GM19397 (cell line): ENCODE data around the gene CSF1R.

ENCODE experiments used
- ATAC-seq: cut with Tn5 transposase; IDR thresholded peaks from one replicate; pipeline ENCODE4 v1.9.1; 2021; ENCODE audit warnings: mild to moderate bottlenecking, moderate library complexity; ENCODE audit not compliant: unreplicated experiment

Gene CSF1R

GRCh38 chr5:150070821-150071220 is 15.5 kb downstream of the CSF1R start:
- no peak for ATAC-seq

- ATAC-seq = no peak
These were observed 16.4 kb downstream of the CSF1R start for GRCh38 chr5:150069672-150070627.

DNA sequence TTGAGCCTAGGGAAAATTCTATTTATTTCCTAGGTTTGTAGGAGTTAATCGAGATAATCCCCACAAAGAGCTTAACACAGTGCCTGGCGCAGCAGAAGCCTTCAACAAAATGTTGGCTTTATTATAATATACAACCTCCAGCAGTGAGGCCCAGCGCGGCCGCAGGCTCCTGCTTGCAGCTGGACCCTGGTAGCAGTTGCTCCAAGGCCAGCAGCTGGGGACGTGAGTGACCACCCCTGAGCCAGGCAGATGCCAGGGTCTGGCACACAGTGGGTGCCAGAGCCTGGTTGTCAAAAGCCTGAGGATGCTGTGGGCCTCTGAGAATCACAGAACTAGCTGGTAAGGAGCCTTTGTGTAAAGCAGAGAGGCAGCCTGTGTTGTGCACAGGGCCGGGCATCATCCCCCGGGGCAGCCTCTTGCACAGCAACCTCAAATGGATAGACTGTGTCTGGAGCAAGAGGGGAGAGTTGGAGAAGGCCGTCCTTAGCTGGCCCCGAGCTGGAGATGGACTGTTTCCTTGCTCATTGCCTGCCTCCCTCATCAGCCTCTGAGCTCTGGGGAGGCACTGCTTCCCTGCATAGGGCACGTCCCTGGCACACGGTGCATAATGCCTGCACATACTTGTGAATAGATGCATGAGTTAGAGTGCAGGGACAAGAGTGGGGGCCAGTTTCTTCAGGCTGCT is 17.3 kb downstream of the CSF1R start:
- ATAC-seq = no peak

GRCh38 chr5:150068472-150068871 is 17.9 kb downstream of the CSF1R start:
- no peak for ATAC-seq

DNA sequence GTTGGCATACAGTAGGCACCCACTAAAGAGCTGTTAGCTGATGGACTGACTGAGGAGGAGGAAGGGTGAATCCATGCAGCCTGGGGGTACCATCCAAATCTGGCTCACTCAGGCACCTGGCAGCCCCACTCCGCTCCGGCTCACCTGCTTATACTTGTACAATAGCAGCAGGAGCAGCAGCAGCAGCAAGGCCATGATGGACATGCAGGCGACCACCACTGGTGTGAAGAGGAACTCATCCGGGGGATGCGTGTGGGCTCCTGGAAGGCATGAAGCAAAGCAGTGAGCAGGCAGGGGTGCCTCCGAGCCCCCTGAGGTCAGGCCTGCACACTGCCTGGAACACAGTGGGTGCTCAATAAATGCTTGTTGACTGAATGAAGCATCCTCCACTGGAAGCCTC is 18.3 kb downstream of the CSF1R start:
- no peak for ATAC-seq

GRCh38 chr5:150067405-150067960 is 18.9 kb downstream of the CSF1R start:
- no peak for ATAC-seq

GRCh38 chr5:150066901-150067396 is 19.4 kb downstream of the CSF1R start:
- ATAC-seq = no peak

DNA sequence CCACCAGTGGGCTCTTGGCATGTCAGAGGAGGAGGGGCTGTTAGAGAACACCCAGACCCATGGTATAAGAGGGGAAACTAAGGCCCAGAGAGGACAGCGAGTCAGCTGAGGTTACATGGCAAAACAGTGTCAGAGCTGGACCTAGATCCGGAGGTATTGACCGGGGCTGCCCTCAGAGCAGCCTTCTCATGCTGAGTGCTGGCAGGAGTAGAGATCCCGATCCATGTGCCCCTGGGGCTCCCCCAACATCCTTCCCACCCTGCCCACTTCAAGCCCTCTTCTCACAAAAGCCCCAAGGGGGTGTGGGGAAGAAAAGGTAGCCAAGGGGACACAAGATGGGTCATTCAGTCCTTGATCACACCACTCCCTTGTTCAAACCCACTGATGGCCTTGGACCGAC is 19.9 kb downstream of the CSF1R start:
- ATAC-seq = no peak

DNA sequence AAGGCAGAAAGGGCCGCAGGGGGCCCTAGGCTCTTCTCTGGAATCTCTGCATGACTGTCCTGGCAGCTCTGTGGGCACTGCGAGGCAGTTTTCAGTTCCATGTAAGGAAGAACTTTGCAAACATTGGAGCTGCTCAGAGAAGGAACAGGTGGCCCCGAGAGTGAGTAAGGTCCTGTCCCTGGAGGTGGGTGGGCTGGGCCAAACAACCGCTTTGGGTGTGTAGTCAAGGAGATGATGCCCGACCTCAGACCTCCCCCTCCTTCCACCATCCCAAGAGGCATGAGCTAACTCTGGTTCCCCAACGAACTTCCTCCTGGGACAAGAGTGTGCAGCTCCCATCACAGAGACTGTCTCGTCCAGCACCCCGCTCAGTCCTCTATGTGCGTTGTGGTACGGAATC is 20.5 kb downstream of the CSF1R start:
- ATAC-seq = no peak

DNA sequence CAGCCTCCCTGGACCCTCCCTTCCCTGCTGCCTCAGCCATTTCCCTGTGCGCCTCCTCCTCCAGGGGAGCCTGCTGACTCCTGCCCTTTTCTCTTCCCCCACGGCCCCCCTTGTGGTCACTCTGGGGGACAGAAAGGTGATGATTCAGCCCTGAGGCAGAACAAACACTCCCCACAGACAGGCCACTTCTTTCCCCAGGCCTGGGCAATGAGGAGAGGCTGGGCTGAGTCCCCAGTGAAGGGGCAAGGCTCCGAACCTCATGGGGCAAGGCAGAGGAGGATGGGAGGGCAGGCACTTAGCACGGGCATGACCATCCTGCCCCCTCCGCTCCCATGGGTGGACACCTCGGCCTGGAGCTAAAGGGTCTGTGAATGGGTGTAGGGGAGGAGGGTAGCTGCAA is 21.0 kb downstream of the CSF1R start:
- ATAC-seq = no peak

- ATAC-seq = no peak
These were observed 21.6 kb downstream of the CSF1R start for GRCh38 chr5:150064681-150065220.

DNA sequence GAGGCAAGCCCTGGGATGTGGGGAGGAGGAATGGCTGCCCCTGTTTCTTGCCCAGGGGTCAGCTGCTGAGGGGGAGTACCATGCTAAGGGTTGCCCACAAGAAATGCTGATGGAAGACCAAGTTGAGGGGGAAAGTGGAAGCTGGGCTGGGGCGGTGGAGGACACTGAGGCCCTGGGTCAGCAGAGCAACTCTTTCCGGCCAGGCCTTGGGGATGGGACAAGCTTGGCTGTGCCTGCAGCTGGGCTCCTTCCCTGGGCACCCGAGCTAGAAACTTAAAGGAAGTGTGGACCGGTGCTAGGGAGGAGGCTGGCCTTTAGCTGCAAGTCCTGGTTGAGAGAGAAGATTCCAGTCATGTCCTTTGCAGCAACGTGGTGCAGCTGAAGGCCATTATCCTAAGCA is 22.7 kb downstream of the CSF1R start:
- ATAC-seq = no peak

DNA sequence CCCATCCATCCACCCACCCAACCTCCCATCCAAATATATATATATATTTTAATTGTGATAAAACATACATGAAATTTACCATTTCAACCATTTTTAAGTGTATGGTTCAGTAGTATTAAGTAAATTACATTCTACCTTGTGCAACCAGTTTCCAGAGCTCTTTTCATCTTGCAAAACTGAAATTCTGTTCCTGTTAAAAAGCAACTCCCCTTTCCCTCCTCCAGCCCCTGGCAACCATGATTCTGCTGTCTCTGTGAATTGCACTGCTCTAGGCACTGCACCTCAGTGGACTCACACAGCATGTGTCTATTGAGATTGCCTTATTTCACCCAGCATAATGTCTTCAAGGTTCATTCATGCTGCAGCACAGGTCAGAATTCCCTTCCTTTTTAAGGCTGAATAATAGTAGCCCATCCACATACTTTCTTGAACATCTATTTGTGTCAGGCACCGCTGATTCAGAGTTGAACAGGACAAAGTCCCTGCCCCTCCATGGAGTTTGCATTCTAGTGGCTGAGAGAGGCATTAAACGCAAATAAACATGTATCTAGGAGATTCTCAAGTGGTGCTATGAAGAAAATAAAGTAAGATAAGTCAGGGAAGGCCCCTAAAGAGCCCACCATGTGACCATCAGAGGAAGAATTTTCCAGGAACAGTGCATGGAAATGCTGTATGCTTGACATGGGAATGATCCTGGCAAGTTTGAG is 24.0 kb downstream of the CSF1R start:
- ATAC-seq = no peak

- no peak for ATAC-seq
These were observed 24.8 kb downstream of the CSF1R start for GRCh38 chr5:150061538-150061995.

- no peak for ATAC-seq
These were observed 25.9 kb downstream of the CSF1R start for GRCh38 chr5:150060471-150060870.

DNA sequence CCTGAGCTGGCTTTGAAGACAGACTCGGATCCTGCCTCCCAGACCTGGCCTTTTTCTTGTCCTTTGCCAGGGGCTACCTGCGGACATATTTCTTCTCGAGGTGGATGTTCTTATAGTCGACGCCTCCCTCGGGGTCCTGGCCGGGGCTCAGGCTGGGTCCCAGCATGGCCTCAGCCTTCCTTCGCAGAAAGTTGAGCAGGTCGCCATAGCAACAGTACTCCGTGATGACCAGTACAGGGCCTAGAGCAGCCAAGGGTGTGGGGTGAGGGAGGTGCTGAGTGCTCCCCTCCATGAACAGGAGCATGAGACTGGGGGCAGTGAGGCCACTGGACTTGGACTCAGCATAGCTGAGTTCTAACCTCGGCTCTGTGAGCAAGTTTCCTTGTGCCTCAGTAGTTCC is 26.7 kb downstream of the CSF1R start:
- ATAC-seq = no peak

GRCh38 chr5:150058480-150059126 is 27.8 kb downstream of the CSF1R start:
- ATAC-seq = no peak

DNA sequence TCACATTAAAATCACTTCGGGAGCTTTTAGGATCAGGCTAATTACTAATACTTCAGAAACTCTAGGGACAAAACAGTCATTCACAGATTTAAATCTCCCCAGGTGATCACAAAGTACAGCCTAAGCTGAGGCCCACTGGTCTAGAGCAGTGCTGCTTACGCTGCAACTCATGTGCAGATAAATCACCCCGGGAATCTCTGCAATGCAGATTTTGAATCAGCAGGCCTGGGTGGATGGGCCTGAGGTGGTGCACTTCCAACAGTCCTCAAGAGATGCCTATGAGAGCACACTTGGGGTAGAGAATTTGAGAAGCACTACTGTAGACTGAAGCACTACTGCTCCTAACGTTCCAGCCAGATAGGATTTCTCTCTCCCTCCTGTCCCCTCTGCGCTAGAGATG is 28.4 kb downstream of the CSF1R start:
- ATAC-seq = no peak

- no peak for ATAC-seq
These were observed 28.8 kb downstream of the CSF1R start for GRCh38 chr5:150057511-150057910.

- ATAC-seq = no peak
These were observed 29.3 kb downstream of the CSF1R start for GRCh38 chr5:150057052-150057451.
